Epithelial cell of esophagus (primary cell): ENCODE data around the gene USP3.

Experiments used
- DNase-seq: peaks from one replicate; pipeline ENCODE4 v3.0.0; 2010; ENCODE audit warnings: low read depth
- H3K4me3 ChIP-seq: 2 replicates; pipeline ENCODE4 v1.5.1; 2011; ENCODE audit warnings: mild to moderate bottlenecking, low read length, control low read depth
- TF ChIP-seq, protein P1 (sequence below): IDR thresholded peaks from 2 replicates; pipeline ENCODE4 v1.5.1; 2011; ENCODE audit warnings: low read depth, mild to moderate bottlenecking, low read length, control low read depth, inconsistent platforms; ENCODE audit not compliant: insufficient read depth; ENCODE audit errors: missing control alignments

Gene USP3

DNA sequence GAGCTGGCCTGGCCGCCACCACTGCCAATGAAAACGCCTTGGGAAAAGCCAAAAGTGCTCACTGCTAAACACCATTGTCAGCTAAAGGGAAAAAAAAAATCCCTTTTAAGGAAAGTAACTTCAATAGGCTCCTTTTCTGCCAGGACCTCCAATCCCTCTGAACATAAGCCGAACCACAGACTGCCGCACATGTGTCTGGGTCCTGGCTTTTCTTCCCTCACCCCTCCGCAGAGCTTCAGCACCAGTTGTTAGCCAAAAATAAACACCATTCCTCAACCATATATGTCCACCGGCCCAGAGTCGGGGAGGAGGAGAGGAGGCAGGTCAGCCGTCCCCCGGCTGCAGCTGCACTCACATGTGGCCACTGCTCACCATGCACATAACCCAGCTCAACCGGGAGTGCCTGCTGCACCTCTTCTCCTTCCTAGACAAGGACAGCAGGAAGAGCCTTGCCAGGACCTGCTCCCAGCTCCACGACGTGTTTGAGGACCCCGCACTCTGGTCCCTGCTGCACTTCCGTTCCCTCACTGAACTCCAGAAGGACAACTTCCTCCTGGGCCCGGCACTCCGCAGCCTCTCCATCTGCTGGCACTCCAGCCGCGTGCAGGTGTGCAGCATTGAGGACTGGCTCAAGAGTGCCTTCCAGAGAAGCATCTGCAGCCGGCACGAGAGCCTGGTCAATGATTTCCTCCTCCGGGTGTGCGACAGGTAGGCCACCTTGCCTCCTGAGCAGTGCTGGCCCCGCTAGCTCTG, 92.8 kb downstream of the USP3 start, which contains the start of gene FBXL22:
TSS of gene FBXL22 (plus strand) at position 350 of the 753 bp plus-strand sequence. CDS start at position 356, 6 bp downstream.
- TF ChIP-seq, protein P1, sequence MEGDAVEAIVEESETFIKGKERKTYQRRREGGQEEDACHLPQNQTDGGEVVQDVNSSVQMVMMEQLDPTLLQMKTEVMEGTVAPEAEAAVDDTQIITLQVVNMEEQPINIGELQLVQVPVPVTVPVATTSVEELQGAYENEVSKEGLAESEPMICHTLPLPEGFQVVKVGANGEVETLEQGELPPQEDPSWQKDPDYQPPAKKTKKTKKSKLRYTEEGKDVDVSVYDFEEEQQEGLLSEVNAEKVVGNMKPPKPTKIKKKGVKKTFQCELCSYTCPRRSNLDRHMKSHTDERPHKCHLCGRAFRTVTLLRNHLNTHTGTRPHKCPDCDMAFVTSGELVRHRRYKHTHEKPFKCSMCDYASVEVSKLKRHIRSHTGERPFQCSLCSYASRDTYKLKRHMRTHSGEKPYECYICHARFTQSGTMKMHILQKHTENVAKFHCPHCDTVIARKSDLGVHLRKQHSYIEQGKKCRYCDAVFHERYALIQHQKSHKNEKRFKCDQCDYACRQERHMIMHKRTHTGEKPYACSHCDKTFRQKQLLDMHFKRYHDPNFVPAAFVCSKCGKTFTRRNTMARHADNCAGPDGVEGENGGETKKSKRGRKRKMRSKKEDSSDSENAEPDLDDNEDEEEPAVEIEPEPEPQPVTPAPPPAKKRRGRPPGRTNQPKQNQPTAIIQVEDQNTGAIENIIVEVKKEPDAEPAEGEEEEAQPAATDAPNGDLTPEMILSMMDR = no peak
- no peak for DNase-seq
- no peak within 1 kb of the TSS for H3K4me3 ChIP-seq

DNA sequence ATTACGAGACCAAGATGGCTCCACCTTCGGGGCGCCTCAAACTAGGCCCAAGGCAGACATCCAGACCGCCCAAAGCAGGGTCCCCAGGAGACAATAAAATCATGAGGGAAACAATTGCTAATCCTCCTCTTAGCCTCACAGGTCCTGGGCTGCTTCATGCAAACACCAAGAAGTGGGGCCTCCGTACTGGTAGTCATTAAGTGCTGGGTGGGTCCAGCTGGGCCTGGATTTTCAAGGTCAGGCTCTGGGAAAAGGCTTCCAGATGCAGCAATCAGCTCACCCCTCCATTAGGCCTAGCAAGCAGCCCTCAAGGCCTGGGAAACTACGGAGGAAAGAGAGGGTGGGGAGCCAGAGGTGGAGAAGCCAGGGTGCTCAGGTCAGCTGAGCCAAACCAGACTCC, 93.4 kb downstream of the USP3 start:
- TF ChIP-seq, protein P1 = no peak
- DNase-seq = no peak
- H3K4me3 ChIP-seq = no peak overlapping the region

DNA sequence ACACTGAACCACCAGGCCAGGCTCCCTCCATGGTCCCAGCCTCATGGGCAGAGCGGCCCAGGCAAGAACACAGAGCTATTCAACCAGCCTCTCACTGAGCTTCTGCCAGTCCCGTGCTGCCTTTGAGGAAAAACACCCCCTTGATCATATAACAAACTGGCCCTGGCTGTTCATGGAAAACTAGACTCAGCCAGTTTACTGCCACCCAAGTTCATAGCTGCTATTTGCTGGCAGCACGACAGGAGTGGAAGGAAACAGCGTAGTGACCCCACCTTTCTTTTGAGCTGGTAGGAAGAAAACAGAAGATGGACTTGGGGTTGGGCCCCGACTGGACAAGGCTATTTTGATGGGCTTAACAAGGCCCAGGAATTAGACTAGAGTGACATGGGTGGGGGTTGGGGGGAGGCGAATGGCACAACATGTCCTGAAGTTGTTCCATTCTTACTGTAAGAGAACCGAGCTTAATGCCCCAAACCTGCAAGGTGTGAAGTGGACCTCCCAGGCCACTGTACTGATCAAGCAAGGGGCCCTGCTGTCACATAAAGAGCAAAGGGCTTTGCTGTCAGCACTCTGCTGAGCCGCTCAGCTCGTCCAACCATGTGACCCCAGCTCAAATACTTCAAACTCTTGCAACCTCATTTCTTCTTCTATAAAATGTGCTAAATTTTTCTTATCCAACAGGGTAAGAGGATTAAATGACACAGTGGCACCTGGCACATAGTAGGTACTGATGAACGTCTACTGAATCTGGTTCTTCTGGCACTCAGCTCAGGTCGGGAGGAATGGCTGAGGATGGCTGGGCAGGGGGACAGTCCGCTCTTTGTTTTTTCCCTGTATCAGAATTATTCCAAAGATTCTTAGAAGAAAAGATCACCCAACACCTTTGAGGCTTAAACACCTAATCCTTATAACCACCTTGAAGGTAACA, 94.3 kb downstream of the USP3 start:
- H3K4me3 ChIP-seq = no peak overlapping the region
- DNase-seq = no peak
- TF ChIP-seq, protein P1 = no peak

DNA sequence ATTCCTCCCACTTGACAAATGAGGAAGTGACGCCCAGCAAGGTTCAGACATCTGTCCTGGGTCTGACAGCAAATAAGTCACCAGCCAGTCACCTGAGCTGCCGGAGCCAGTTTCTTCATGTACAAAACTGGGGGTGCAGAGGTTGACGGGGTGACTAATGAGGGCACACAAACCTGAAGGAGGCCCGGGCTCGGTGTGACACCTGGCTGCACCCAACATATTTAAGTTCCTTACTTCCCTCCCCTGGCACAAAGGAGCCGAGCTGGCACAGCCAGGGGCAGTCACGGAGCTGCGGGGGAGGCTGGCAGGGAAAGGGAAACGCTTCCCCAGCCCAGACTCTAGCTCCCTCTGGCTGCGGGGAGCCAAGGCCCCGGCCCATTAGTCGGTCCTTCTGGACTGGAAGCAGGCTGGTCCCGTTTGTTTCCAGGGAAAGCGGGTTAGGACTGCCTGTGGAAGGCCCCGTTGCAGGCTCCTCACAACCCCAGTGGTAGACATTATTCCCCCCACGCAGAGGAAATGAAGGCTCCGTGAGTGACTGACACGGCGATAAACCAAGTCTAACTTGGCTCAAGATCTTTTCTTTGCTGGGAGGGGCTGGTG, 95.1 kb downstream of the USP3 start:
- peak overlapping the region; percentile 64 for H3K4me3 ChIP-seq
- TF ChIP-seq, protein P1 = peak; percentile 72
- DNase-seq = peak; percentile 77

DNA sequence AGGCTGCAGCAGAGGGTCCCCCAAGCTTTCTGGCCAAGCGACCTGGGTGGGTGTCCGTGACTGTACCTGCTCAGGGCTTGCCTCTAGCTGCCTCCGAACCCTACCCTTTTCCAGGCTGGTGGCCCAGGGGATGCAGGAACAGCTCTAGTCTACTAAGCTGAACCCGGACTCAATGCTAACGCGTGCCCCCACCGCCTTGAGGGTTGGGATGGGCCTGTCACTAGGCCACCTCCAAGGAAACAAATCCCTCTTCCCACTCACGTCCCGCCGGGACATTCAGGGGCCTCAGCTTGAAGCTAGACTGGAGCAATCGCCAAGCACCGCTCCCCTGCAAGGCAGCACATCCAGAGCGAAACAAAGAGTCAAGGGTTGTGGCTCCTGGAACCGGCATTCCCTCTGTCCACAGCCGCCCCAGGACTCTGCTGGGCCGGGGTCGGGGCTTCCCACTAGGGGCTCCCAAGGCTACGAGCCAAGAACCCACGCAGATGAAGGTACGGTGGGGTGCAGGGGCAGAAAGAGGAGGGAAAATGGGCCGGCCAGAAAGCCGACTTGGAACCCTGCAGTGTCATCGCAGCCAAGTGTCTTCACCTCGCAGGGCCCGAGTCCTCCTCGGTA, 95.7 kb downstream of the USP3 start:
- TF ChIP-seq, protein P1 = no peak
- peak overlapping the region; percentile 64 for H3K4me3 ChIP-seq
- DNase-seq = peak; percentile 17

DNA sequence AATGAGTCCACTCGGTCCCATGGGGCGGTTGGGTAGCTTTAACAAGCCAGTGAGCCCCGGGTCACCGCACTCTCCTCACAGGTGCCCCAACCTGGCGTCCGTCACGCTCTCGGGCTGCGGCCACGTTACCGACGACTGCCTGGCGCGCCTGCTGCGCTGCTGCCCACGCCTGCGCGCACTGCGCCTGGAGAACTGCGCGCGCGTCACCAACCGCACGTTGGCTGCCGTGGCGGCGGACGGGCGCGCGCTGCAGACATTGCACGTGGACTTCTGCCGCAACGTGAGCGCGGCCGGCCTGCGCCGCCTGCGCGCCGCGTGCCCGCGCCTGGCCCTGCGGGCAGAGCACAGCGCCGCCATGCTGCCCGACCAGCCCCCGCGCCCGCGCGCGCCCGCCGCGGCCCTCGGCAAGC, 96.2 kb downstream of the USP3 start:
- TF ChIP-seq, protein P1 = no peak
- peak overlapping the region; percentile 85 for H3K4me3 ChIP-seq
- DNase-seq = peak; percentile 94
